HG03097 (cell line): Measurements from ENCODE around the gene SLC44A3.

Experiments
- ATAC-seq: cut with Tn5 transposase; IDR thresholded peaks from one replicate; pipeline ENCODE4 v1.9.1; 2021; ENCODE audit not compliant: unreplicated experiment, low FRiP score

The SLC44A3 gene

GRCh38 chr1:94901841-94902240 lies 81.7 kb downstream of the SLC44A3 start:
- ATAC-seq = no peak

GRCh38 chr1:94903280-94904009 lies 83.3 kb downstream of the SLC44A3 start:
- no peak for ATAC-seq

- ATAC-seq = no peak
These were observed 85.0 kb downstream of the SLC44A3 start for GRCh38 chr1:94905207-94905606.

- ATAC-seq = no peak
These were observed 86.2 kb downstream of the SLC44A3 start for GRCh38 chr1:94906382-94906781.

GRCh38 chr1:94907136-94907535 lies 87.0 kb downstream of the SLC44A3 start:
- ATAC-seq = no peak

- no peak for ATAC-seq
These were observed 88.0 kb downstream of the SLC44A3 start for GRCh38 chr1:94908190-94908589.

- no peak for ATAC-seq
These were observed 88.8 kb downstream of the SLC44A3 start for GRCh38 chr1:94908965-94909364.

GRCh38 chr1:94909486-94909885 lies 89.3 kb downstream of the SLC44A3 start:
- no peak for ATAC-seq

GRCh38 chr1:94912263-94913184 lies 92.4 kb downstream of the SLC44A3 start:
- no peak for ATAC-seq

- no peak for ATAC-seq
These were observed 97.1 kb downstream of the SLC44A3 start for GRCh38 chr1:94917251-94917650.

- no peak for ATAC-seq
These were observed 99.3 kb downstream of the SLC44A3 start for GRCh38 chr1:94919241-94920030.

GRCh38 chr1:94920061-94920460 lies 99.9 kb downstream of the SLC44A3 start:
- ATAC-seq = no peak

- ATAC-seq = no peak
These were observed 101.8 kb downstream of the SLC44A3 start for GRCh38 chr1:94921977-94922376.

GRCh38 chr1:94922761-94923331 lies 102.7 kb downstream of the SLC44A3 start:
- ATAC-seq = no peak

- ATAC-seq = no peak
These were observed 104.8 kb downstream of the SLC44A3 start for GRCh38 chr1:94925004-94925403.

- no peak for ATAC-seq
These were observed 105.5 kb downstream of the SLC44A3 start for GRCh38 chr1:94925561-94926125.

- peak; percentile 18 for ATAC-seq
These were observed 106.2 kb downstream of the SLC44A3 start for GRCh38 chr1:94926126-94926914.

- ATAC-seq = peak; percentile 89
These were observed 106.8 kb downstream of the SLC44A3 start, which contains the start of gene CNN3 for GRCh38 chr1:94926915-94927404. Gene CNN3, minus strand, starts transcription at chr1:94927110. Its CDS starts 216 bp downstream, at chr1:94926894.
